HG03342 (cell line): ENCODE measurements around the gene YWHAQ.
A peak's percentile ranks its signal among the peaks of the same experiment; 100 is the strongest.

ENCODE experiments used
- ATAC-seq: cut with Tn5 transposase; IDR thresholded peaks from one replicate; pipeline ENCODE4 v1.9.1; 2021; ENCODE audit warnings: mild to moderate bottlenecking, moderate library complexity; ENCODE audit not compliant: unreplicated experiment

Gene YWHAQ

GRCh38 chr2:9630736-9631552, at the start of gene YWHAQ:
YWHAQ (minus strand) TSS chr2:9630997; CDS start chr2:9630452, 545 bp downstream.
- ATAC-seq = peak; percentile 91

- ATAC-seq = no peak
Measured at GRCh38 chr2:9680082-9680481, 49.3 kb upstream of the YWHAQ start.

- no peak for ATAC-seq
Measured at GRCh38 chr2:9679218-9679617, 48.4 kb upstream of the YWHAQ start.

- ATAC-seq = no peak
Measured at GRCh38 chr2:9678544-9678943, 47.7 kb upstream of the YWHAQ start.

- ATAC-seq = no peak
Measured at GRCh38 chr2:9675415-9676351, 44.9 kb upstream of the YWHAQ start.

GRCh38 chr2:9674891-9675414, 44.2 kb upstream of the YWHAQ start:
- ATAC-seq = no peak

- ATAC-seq = no peak
Measured at GRCh38 chr2:9673914-9674481, 43.2 kb upstream of the YWHAQ start.

- ATAC-seq = no peak
Measured at GRCh38 chr2:9668687-9669345, 38.0 kb upstream of the YWHAQ start.

- no peak for ATAC-seq
Measured at GRCh38 chr2:9667826-9668225, 37.0 kb upstream of the YWHAQ start.

GRCh38 chr2:9666306-9666705, 35.5 kb upstream of the YWHAQ start:
- no peak for ATAC-seq

GRCh38 chr2:9665898-9666297, 35.1 kb upstream of the YWHAQ start:
- no peak for ATAC-seq

- no peak for ATAC-seq
Measured at GRCh38 chr2:9664365-9664764, 33.6 kb upstream of the YWHAQ start.

- peak; percentile 78 for ATAC-seq
Measured at GRCh38 chr2:9663008-9663879, 32.4 kb upstream of the YWHAQ start.

- no peak for ATAC-seq
Measured at GRCh38 chr2:9661261-9661660, 30.5 kb upstream of the YWHAQ start.

GRCh38 chr2:9660781-9661180, 30.0 kb upstream of the YWHAQ start:
- no peak for ATAC-seq

GRCh38 chr2:9660154-9660553, 29.4 kb upstream of the YWHAQ start:
- no peak for ATAC-seq

GRCh38 chr2:9658972-9659371, 28.2 kb upstream of the YWHAQ start:
- no peak for ATAC-seq

GRCh38 chr2:9657731-9658130, 26.9 kb upstream of the YWHAQ start:
- ATAC-seq = no peak

GRCh38 chr2:9657083-9657482, 26.3 kb upstream of the YWHAQ start:
- ATAC-seq = no peak

- ATAC-seq = peak; percentile 92
Measured at GRCh38 chr2:9656270-9656766, 25.5 kb upstream of the YWHAQ start.
